Right forelimb (tissue), 1 donor: ENCODE results near the gene BHLHE41.

Experiments used
- DNase-seq: peaks from one replicate; pipeline ENCODE4 v3.0.0-alpha.2; 2018

Gene BHLHE41

DNA sequence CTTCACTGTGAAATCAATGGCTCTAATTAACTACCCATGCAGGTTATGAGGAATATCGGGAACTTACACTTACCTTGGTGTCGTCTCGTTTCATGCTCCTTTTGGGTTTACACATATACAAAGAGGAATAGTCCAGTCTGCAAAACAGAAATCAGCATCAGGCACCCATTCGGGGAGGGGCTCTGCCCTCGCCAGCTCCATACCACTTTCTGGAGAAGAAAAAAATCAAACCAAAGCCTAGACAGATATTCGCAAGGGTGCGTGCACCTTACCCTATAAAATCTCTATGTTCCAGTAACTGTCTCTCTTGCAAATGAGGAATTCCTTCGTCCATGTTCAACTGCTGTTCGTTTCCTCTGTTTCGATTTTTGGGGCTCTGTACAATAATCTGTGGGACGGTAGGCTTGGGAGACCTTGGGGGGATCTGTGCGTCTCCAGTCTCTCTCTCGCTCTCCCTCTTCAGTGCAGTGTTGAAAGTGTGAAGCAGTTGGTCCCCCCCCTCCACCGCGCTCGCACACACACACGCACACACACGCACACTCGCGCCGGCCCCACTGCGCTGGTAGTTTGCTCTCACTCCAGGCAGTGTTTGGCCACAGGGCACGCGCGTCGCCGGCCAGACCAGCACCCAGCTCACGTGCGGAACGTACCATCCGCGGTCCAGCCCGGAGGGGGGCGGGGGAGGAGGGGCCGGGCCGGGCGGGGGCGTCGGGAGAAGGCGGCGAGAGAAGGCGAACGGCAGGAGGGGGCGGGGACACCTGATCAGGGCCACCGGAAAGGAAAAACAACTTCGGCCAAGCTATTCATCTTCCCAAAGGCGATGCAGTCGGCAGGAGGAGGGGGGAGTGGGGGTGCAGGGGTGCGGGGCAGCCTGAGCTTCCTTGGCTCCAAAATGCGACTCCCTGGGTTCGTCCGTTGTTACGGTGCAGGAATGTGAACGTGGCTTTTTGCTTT, at the start of gene BHLHE41:
Gene BHLHE41, minus strand, starts transcription at position 592 of the 954 bp plus-strand sequence. Its CDS starts 258 bp downstream, at position 334.
- peak; percentile 75 for DNase-seq

DNA sequence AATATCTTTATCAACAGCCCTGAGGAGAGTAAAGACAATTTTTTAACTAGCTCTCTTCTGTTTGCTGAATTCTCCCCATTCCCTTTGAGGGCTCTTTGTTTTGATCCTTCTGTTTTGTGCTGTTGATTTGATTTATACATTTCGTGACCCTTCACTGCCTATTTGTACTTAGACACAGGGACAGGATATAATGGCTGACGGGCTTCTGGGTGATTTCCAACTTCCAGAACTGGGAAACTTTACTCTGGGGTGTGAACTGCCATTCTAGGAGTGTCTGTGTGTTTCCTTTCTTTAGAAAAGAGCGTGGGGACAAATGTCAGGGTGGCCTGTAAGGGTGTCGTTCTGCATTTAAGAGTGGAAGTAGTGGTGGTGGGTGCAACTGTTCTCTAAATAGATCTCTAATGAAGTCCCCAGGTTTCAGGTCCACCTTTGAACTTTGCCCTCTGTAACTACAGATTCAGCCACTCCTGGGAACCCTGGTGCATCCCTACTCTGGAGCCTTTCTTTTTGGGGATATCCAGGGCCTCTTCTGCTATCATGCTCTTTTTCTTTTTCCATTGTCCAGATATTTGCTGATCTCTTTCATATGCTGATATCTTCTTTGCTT, 48.2 kb upstream of the BHLHE41 start:
- DNase-seq = no peak

DNA sequence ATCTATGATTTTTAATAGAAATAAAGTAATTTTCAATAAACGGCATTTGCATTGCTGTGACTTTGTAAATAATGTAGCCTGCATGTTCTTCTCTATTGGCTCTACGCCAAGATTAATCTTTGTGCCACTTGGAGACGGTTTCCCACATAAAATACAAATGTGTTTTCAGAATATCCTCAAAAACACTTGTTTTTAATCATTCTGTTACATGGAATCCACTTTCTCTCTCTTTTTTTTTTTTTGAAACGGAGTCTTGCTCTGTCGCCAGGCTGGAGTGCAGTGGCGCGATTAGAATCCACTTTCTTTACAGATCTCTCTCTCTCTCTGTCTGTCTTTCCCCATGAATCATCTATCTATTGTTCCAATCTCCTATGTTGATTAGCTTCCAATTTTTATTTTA, 47.7 kb upstream of the BHLHE41 start:
- DNase-seq = no peak

DNA sequence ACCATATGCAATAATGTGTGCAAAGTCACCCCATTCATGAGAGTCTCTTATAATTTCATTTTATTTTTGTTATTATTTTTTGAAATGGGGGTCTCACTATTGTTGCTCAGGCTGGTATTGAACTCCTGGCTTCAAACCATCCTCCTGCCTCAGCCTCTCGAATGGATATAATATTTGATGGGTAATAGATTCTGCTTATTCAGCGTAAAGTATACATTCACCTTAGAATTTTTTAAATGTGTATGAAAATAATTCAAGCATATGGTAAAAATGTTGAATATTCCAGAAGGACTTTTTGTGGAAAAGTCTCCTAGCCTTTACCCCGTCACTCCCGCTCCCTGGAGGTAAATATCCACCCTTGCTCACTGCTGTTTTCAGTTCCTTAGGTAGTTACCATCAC, 47.2 kb upstream of the BHLHE41 start:
- DNase-seq = no peak

DNA sequence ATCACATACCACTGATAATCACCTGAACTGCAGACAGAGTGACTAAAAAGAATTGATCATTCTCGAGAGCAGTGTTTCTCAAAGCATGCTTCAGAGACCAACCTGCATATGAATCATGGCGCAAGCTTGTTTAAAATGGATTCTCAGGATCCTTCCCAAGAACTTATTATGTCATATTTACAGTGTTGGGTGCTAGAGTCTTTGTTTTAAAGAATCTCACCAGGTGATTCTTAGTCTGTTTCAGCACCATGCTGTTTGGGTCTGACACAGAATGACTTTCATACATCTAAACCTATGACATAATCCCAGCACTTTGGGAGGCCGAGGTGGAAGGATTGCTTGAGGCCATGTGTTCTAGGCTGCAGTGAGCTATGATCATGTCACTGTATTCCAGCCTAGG, 39.3 kb upstream of the BHLHE41 start:
- DNase-seq = no peak

DNA sequence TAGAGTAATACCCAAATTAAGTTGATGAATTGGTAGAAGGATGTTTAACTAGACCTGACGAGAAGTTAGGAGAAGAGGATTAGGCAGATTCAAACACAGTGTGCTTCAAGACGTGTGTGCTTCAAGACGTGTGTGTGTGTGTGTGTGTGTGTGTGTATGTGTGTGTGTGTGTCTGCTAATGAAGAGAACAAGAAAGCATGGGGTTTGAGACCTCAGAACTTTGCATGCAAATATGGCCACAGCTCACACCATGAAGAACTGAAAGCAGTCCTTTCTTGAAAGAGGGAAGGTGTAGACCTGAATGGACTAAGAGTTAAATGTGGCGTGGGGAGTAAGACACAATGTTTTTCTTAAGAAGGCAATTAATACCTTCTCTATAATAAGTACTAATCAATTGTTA, 38.1 kb upstream of the BHLHE41 start:
- DNase-seq = no peak

DNA sequence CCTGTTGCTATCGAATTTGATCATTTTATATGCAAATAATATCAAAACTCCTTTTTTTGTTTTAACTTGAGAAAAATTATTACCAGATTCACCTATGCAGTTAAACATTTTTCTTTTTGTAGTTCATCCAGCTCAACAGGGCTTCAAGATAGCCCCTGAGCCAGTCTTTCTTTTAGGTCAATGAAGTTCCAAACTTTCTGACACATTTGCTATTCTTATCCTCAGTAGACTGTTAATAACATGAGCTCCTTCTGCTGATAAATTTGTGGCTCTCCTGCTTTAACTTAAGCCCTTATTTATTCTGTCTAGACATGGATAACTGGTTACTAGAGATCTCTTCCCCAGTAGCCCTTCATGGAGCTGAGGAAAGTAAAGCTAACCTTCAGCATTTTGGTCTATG, 37.3 kb upstream of the BHLHE41 start:
- no peak for DNase-seq

DNA sequence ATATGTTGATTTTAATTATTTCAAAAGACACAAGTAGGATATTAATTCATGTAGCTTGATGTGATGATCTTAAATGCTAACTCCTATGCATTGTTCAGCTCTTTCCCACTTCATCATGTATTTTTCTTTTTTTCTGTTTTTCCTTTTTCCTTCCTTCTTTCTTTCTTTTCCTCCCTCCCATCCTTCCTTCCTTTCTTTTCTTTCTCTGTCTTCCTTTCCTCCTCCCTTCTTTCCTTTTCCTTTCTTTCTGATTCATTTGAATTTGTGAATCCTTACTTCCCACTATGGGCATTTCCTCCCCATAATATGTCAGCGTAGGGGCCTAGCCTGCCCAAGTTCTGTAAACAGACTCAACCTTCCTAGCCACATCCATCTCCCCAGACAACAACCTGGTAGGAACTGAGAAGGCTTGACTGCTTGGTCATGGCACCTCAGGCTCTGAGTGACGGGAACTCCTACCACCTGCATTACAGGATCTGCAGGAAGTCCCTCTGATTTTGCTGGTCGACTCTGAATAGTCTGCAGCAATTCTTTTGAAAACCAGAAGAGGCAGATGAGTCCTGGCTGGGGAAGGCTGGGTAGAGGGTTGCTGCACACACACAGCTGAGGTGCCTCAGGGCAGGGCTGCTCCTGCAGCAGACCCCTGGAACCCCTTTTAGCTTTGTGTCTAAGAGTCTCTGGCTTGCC, 33.4 kb upstream of the BHLHE41 start:
- no peak for DNase-seq

DNA sequence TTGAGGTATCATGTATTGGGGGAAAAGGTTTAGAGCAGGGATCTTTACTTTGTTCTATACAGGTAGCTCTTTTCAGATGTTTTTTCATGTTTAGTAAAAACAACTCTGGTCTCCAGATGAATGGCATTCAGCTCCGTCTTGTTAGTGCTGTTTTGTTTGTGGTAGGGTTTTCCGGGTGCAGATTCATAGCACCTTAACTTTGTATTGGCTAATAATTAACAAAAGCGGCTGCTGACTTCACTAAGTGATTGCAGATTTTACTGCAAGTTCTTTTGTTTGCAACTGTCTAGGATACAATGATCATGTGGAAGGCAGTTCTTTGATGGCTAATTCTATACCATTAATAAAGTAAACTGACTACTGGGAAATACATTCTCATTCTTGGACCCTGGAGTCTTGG, 32.2 kb upstream of the BHLHE41 start:
- no peak for DNase-seq

DNA sequence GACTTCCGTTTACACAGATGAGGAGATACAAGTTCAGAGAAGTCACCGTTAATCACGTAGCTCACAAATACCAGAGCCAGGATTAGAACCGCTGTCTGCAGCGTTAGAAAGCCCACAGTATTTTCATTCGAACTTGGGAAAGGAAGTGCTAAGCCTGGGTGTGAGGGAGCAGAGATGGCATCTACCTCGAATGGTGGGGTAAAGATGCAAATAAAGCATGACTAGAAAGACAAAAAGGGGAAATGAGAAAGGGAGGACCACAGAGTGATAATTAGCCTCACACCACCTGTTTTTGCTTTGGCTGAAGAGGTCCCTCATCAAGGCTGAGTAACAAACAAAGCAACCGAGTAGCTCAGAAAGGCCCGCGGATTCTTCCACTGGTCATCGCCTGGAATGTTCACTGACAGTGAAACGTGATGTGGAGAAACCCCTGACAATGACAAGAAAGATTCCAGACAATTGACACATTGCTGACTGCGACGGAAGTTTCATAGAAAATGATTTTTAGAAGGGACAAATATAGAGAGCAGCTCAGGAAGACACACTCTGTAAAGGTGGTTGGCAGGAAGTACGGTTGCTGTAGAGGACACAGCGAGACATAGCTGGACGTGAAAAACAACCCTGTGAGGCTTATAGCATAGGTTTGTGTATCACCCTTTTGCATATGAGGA, 31.5 kb upstream of the BHLHE41 start:
- DNase-seq = no peak

DNA sequence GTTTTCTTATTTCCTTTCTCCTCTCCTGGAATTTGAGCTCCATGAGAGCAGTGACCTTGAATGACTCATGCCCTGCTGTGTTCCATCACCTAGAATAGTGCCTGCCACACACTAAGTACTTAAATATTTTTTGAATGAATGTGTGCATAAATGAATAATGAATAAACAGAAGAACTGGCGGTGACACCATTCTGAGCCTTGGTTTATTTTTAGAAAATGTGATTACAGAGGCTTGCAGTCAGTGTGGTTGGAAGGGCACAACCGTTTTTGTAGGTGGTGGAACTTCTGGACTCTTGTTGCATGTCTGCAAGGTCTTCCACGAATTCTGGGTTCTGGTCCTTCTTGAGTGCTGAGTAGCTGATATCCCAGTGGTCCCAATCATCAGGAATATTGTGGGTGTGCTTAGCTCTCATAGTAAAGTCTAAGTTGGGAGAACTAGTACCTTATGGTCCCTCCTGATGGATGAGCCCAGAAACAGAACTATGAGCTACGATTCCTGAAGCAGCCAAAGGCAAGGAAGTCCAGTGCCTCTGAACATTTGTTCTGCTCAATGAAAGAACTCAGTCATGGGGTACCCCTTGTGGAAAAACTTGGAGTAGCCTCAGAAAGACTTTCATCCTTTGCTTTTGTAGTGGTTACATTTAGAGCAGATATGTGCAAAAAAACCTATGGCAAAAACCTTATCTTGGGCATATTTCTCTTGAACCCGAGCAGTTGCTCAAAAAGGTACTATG, 28.8 kb upstream of the BHLHE41 start:
- no peak for DNase-seq

DNA sequence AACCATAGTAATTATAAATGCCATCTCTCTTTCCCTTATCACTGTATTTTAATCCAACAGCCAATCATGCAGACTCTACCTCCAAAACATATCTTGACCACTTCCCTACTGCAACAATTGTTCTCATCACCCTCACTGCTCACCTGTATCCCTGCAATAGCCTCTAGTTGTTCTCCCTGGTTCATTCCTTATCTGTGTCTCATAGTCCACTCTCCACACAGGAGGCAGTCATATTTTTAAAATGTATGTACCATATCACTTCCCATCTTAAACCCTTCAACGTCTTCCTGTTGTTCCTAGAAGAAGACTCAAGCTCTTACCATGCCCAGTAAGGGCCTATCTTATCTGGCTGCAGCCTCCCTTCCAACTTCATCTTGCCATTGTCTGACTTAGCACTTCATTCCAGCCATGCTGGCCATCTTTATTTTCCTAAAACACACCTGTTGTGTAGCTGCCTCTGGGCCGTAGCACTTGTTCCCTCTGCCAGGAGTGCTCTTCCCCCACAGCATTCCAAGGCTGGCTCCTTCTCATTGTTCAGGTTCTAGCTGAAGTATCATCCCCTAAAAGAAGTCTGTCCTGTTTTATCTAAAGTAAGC, 27.8 kb upstream of the BHLHE41 start:
- DNase-seq = no peak

DNA sequence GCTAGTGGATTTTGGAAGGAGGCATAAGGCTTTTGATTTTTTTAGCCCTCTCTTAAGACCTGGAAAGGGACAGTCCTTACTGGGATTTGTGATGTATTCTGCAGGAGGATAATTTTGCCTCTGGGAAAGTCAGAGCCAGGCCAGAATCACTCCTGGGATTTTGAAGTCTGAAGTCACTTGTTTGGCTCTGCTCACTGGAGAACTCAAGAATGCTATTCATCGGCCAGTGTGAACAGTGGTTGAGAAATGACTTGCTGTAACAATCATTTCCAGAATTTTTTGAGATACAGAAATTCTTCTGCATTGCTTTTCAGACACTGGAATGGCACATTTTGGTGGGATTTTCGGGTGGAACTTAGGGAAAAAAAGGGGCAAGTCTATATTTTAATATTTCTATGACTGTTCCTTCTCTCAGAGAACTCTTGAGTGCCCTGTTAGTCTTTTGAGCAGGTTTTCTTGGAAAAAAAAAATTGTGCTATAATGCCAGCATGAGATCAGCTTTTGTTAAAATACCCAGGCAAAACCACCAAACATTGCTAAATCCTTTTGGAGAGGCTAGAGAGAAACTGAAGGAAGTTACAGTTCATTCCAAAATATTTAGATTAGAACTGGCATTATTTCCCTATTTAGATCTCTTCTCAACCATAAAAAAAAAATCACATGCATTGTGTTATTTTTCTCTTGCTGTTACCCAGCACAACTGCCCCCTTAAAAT, 26.1 kb upstream of the BHLHE41 start:
- DNase-seq = no peak

DNA sequence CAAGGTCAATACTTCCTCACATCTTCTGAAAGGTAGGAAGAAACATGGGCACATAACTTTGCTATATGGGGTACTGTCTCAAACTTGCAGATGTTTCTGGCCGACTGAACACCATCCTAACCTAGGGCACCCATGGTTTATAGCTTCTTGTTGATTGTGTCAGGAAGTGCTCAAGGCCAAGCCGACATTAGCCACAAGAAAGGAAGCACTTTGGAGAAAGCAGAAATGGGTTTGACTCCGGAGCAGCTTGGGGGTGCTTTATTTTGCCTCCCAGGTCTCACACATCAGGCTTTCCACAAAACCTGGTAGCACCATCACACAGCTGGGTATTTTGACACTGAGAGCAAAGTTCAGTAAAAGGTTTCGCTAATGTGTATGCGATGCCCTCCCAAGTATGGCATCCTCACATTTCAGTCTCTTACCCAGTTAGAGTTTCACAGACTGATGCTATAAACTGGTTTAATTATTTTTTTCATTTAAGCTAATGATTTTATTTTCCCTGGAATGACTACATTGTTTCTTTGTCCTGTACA, 25.2 kb upstream of the BHLHE41 start:
- no peak for DNase-seq

DNA sequence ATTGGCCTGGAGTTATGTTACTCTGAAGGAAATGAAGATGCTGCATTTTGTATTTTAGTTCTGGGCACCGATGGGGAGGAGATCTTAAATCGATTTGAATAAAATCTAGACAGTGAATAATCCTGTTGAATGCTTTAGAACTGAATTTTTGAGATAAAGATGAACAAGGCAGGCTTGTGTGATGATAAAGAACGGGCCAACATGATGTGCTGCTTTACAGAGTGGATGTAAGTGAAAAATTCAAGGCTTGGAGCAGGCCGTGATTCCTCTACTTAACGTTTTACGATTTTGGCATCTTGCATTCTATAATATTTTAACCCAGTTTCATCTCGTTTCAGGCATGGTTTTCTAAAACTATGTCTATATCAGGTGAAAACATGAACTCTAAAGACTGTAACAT, 23.5 kb upstream of the BHLHE41 start:
- no peak for DNase-seq

DNA sequence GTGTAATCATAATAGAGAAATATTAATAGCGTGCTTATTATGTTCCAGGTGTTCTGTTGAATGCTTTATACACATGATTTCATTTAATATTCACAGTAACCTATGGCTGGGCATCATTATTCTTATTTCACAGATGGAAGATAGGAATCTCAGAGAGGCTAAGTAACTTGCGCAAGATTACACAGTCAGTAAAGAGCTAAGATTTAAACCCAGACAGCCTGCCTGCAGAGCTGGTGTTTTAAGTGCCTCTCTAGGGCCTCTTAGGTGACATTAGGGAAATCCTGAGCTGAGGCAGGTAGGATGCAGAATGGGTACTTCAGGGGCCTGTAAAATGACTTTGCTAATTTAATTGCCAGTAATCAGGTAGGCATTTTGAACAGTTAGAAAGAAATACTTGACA, 18.5 kb upstream of the BHLHE41 start:
- no peak for DNase-seq

DNA sequence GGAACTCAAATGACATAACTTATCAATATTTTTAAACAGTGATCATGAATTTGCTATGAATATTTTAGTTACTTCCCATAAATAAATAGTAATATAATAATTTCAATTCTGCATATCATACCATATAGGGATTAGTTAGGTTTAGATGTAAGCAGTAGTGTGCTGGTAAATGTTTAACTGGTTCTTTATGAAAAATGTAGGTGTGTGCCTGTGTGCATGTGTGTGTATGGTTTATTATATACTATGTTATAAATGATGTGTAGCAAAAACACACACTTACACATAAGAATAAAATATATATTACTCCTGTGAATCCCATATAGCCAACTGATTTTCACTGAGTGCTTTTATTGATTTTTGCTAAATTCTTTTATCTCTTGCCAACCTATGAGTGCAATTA, 14.0 kb upstream of the BHLHE41 start:
- no peak for DNase-seq

DNA sequence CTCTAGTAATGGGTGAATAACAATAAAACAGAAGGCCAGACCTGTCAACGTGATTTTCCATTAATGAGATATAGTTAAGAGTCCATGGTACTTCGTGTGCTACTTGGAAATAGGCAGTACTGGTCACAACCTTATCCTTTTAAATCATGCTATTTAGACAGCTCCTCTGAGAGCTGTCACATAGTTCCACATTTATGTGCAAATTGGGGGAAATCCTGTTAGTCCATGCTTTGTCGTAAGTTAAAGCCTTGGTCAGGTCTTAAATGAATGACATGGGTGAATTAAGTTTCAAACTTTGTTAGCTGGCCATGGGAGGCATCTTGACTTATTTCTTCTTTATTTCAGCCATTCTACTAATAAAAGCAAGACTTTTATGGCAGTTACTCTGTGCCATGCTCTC, 11.9 kb upstream of the BHLHE41 start:
- DNase-seq = no peak

DNA sequence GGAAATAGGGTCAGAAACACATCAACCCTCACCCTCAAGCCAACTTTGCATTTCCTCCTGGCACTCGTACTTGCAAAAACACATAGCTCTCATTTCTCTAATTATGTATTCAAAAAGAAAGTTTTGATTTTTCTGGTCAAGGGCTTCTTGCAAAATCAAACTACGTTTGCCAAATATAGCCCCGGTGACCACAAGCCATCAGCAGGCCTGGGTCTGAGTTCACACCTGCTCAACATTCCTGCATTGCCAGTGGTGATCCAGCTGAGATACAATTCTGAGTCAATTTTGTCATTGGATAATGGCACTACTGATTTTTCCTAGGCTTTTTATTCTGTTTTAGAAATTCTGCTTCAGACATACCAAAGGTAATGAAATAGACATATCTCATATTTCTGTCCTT, 10.7 kb upstream of the BHLHE41 start:
- DNase-seq = no peak

DNA sequence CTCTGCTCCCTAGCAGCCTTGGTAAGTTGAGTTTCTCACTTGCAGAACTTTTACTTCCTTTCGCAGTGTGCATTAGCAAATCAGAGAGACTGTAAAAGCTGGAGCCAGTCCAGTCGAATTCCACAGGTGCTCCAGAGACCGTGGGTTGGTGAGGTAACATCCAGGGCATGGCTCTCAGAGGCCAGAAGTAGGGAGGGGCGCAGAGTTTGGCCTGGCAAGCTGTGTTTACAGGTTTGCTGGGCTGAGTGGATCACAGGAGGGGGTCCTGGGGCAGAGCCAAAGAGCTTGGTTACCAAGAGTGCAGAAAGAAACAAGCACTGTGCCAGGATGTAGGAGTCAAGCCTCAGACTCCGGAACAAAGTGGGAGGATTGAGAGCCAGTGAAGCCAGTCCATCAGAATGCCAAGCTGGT, 10.2 kb upstream of the BHLHE41 start:
- DNase-seq = peak; percentile 70

DNA sequence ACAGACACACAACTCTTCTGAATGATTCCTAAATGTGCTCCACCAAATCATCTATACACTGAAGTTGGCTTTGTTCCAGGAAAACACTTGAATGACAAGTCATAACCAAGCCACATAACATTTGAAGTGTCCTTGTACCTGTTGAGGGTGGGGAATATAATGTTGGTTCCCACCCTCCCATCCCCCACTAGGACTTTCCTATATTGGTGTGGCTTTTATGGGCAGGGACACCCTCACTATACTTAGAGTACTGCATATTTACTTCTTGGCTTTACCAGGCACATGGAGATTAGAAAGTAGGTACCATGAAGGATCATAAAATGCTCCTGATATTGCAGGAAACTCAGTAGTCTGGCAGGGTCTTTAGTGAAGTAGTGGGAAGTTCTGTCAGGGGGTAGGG, 9.7 kb upstream of the BHLHE41 start:
- DNase-seq = no peak
